CD4-positive, alpha-beta T cell treated with Interferon gamma for 1 hour (primary cell): Measurements from ENCODE around the gene COLEC12.

Experiments used
- DNase-seq: peaks from one replicate; pipeline ENCODE4 v3.0.0-alpha.2; 2020

COLEC12 gene

GRCh38 chr18:473802-474201 lies 26.7 kb downstream of the COLEC12 start:
- no peak for DNase-seq

DNA sequence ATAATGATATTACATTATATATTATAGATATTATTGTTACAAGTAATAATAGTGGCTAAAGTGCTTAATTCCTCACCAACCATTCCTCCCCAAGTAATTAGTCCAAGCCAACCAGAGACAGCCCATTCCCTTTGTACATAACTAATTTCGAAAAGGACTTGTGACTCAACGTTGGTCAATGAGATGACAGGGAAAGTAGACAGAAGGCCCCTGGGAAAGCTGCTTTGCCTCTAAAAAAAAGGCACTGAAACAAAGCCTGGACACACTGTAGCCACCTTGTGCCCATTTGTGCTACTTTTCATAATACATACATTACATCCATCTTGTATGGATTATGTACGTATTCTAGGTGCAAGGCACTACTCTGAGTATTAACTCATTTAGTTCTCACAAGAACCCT lies 28.8 kb downstream of the COLEC12 start:
- DNase-seq = no peak

- DNase-seq = no peak
Observed at GRCh38 chr18:470661-471501, 29.6 kb downstream of the COLEC12 start.

- no peak for DNase-seq
Observed at GRCh38 chr18:468955-469790, 31.3 kb downstream of the COLEC12 start.

GRCh38 chr18:463827-464541 lies 36.5 kb downstream of the COLEC12 start:
- DNase-seq = peak; percentile 23

DNA sequence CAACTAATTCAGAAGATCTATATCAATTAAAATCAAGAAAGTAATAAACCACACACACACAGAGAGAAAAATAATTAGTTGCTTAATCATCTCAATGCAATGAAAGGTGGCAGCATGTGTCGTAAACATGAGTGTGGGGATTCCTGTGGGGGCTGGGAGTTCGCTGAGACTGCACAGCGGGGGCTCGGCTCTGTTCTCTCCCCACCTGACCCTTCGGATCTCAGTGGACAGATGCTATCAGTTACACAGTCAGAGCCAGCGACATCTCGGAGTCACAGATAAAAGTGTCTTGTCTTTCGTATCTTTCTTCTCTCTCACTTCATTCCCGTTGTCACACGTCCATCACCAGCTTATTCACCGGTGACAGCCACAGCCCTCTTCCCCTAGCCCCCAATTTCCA lies 37.1 kb downstream of the COLEC12 start:
- no peak for DNase-seq

GRCh38 chr18:461762-462161 lies 38.7 kb downstream of the COLEC12 start:
- no peak for DNase-seq

GRCh38 chr18:460791-461190 lies 39.7 kb downstream of the COLEC12 start:
- DNase-seq = no peak

DNA sequence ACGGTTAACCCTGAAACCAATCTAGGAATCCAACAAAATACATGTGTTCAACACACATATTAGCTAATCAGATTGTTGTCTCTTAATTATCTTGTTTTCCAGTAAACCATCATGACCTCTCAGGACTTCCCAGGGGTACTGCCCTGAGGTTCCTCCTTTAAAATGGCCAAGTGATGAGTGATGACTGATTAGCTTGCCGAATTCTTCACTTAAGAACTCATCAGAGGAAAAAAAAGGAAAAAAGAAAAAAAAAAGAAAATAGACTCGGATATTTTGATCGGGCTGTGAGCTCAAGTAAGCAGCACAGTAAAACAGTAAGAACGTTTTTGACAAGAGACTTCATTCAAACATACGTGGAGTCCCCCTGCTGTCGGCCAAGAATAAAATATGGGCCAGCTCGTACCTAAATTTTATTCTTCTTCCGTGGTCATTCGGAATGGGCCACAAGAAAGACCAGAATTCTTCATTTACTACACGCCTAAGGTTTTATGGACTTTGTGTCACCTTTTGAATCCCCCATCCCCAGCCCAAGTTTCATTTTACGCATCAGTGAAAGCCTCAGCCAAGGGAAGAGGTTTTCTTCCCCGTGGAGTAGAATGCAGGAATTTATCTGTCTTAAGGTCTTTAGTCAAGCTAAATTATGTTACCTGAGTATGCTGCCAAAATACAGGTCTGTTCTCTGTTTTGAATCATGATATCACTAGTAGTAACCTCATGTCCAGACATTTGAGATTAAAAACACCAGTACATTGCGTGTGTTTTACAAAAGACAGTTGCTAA lies 40.5 kb downstream of the COLEC12 start:
- no peak for DNase-seq

- DNase-seq = no peak
Observed at GRCh38 chr18:457521-458412, 42.7 kb downstream of the COLEC12 start.

- no peak for DNase-seq
Observed at GRCh38 chr18:457140-457519, 43.4 kb downstream of the COLEC12 start.

DNA sequence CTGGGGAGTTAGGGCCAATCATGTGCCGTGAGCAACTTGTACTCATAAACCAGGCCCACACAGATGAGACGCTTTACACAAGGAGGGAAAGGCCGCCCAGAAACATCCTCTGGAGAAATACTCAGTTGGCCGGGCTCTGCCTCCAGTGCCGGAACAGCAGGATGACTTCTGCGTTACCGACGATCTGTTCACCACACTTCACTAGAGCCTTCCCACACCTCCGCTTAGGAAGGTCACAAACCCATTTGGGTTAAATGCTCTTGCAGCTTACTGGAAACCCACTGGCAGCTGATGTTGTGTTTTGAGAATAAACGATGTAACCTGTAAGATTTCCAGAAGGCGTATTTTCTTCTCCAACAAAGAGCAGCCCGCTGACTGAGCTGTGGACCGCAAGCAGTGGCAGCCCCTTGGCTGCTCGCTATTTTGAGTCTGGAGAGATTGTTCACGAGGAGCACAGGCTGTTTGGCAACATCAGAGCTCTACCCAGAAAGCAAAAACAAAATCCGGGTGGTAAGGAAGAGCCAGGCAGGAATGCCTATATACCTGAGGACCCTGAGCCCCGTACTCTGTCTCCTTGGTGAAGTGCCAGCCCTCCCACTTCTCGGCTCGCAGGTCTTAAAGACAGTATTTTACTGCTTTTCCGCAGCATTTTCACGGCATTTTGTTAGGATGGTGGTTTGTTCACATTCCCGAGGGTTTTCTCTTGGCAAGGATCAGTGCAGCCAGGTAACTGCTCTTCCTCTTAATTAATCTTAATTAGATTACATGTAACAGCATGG lies 44.0 kb downstream of the COLEC12 start:
- no peak for DNase-seq

DNA sequence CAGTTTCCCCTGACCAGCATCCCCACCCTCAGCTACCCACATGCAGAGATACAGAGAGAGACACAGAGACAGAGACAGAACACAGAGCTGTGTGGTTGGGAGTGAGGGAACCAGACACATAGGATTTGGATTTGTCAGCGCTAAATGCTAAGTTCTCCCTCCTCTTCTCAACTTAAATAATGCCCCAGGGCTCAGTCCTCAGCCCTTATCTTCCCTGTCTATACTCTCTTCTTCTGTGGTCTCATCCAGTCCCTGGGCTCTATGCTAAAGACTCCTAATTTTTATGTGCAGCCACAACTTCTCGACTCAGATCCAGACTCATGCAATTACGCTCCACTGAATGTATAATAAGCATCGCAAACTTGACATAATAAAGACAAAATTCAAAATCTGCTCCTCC lies 47.1 kb downstream of the COLEC12 start:
- DNase-seq = no peak

DNA sequence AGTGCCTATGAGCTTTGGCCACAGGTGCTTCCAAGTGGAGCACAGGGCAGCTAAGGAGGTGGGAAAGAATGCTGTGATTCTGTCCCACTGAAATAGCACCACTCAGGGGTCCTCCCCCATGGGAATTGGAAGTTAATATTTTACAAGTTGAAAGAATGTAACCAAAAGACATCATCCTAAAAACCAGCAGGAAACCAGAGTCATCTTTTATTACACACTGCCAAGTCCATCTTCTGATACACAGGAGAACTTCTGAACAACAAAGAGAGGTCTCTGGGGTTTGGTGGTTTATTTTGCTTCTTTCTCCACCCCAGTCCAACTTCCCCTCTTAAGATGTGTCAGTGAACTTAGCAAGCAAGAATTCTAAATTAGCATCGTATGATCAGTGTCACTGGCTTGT lies 47.7 kb downstream of the COLEC12 start:
- no peak for DNase-seq

- DNase-seq = no peak
Observed at GRCh38 chr18:449374-449773, 51.1 kb downstream of the COLEC12 start.

- DNase-seq = no peak
Observed at GRCh38 chr18:448116-448790, 52.2 kb downstream of the COLEC12 start.

DNA sequence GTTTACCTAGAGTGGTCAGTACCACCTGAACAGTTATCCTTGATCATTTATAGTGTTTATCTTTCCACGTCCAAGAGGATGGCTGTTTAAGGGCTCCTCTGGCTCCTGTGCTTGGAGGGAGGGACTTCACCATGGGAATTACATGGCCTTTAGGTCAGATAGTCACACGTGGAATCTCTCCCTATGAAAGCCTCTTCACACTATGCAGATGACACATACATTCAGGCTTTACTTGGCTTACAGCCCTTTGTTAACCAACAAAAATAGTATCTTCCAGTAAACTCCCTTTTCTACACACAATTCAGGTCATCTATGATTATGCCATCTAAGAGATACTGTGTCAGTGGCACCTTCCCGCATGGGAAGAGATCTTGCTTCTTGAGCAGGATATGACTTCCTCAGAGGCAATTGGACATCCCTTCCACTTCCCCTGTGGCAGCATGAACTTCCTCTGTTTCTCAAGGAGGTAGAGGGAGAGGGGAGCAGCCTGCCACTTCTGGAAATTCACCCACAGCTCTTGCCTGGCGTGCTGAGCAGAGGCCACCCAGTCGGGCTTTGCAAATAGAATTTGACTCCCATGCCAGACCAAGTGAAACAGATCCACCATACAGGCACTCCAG lies 53.5 kb downstream of the COLEC12 start:
- no peak for DNase-seq

DNA sequence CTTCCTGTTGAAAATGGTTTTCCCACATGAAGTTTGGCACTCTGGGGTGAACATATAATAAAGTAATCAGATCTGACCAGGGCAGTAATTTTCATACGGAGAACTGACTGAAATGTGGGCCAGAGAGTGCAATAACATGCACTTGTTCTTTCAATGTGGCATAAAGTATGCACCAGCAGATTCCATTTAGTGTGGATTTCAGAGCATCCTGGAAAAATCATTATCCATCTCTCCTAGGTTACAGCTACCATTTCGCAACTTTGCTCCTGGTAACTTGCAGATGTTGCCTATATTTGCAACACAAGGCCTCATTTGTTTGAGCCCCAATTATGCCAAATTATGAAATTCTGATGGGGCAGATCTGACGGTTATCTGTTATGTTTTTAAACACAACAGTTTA lies 55.4 kb downstream of the COLEC12 start:
- no peak for DNase-seq

DNA sequence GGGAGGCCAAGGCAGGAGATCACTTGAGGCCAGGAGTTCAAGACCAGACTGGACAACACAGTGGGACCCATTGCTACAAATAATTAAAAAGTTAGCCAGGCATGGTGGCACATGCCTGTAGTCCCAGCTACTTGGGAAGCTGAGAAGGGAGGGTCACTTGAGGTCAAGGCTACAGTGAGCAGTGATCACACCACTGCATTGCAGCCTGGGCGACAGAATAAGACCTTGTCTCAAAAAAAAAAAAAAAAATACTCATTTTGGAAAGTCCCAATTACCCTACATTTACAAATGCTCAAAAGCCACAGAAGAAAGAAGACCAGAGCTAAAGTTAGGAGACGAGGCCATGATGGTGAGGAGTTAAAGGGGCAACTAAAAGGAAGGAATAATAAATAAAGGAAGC lies 61.9 kb downstream of the COLEC12 start:
- DNase-seq = no peak

DNA sequence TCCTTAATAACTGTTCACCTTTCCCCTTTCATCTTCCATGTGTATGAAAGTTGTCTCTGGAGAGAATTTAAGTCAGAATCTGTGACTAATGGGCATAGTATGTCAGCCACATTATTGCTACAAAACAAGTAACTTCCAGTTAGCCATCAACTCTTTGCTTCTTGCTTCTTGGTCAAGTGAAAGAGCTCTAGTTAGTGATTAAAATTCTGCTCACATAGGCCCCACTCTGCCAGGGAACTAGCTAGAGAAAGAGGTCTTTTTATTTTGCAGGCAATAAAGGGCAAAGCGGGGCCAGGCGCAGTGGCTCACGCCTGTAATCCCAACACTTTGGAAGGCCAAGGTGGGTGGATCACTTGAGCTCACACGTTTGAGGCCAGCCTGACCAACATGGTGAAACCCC lies 64.6 kb downstream of the COLEC12 start:
- no peak for DNase-seq
